Islet of Langerhans (tissue), 1 donor: Measurements from ENCODE around the gene LRP6.
"Not testable (repeated sequence)": the region's sequence is repeated elsewhere in the genome, so short reads cannot be mapped to it uniquely, and the experiment has no call there.

Experiments used
- FAIRE-seq: peaks from one replicate; lab custom pipeline; 2011; peaks lifted over from hg19 to GRCh38; lab: Jason Lieb, UNC

LRP6 gene

DNA sequence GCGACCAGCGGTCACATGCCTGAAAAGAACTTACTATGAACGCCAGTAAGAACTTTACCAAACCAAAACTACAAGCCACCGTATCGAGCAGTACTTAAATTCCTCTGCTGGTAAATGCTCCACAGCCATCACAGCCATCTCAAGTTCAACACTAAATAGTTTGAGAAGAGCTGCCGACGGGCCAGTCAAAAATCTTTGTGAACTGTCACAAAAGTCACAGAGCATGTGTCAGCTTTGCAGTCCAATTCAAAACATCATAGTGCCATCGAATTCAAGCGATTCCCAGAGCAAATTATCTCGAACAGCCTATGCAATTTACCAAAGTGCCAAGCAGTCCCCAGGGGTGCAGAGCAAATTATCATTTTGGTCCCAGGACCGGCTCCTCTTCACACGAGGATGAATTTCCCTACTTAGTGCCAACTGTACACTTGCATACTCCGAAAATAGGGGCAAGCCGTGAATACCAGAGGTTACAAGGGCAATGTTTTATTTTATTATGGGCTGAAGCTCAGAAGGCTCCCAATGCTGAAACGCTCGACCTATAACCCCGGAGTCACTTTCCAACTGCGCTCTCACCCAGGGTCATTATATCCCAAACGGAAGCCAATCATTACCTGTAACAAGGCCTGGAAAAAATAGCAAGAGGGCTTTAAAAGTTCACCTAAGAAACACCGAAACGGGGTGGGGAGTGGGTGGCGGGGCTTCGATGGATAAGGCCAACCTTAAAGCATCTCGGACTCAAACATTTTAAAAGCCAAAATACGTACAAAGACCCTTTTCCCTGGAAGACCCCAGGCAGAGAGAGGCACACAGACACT is 1.1 kb downstream of the LRP6 start:
- no peak for FAIRE-seq

DNA sequence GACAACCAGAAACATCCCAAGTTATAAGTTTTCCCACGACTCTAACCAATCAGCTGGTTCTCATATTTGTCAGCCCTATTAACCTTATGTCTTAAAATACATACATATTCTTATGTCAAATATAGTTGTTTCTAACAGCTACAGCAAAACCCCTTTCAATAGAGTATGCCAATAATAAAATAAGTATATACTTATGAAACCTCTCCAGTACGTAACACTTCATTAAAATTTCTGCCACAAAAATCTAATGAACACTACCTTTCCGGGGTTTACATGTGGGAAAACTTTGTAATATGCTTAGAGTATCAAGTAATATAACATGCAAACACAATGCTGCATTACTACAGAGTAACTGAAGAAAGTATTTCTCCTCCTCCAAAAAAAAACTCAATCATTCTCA is 1.8 kb downstream of the LRP6 start:
- peak; percentile 30 for FAIRE-seq

DNA sequence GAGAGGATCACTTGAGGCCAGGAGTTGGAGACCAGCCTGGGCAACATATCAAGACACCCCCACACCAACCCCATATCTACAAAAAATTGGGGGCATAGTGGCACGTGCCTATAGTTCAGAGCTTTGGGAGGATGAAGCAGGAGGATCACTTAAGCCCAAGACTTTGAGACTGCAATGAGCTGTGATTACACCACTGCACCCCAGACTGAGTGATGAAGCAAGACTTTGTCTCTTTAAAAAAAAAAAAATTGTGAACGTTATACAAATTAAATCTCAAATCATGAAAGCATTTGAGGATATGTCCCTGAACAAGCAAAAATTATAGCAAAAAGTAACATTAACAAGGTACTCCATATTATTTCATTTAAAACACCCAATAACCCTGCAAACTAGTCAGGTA is 2.9 kb downstream of the LRP6 start:
- FAIRE-seq = no peak

DNA sequence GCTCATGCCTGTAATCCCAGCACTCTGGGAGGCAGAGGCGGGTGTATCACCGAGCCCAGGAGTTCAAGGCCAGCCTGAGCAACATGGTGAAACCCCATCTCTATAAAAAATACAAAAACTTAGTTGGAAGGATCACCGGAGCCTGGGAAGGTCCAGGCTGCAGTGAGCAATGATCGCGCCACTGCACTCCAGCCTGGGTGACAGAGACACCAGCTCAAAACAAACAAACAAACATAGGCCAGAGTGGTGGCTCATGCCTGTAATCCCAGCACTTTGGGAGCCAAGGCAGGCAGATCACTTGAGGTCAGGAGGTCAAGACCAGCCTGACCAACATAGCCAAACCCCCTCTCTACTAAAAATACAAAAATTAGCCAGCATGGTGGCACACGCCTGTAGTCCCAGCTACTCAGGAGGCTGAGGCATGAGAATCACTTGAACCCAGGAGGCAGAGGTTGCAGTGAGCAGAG is 10.5 kb downstream of the LRP6 start:
- not testable (repeated sequence) for FAIRE-seq

DNA sequence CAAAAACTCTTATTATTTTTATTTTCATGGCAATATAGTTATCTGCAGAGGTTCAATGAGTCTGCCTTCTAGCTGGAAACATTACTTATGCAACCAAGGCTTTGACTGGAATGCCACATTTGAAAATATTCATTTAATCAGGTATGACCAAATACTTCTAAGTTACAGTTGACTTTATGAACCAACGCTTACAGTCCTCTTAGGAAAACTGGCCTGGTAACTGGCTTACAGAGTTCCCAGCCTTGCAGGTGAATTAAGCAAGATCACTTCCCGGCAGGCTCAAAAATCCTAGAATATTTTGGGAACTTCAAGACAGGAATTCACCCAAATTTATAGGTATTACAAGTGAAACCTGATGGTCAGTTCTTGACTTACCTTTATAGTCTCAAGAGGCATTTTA is 12.3 kb downstream of the LRP6 start:
- no peak for FAIRE-seq

DNA sequence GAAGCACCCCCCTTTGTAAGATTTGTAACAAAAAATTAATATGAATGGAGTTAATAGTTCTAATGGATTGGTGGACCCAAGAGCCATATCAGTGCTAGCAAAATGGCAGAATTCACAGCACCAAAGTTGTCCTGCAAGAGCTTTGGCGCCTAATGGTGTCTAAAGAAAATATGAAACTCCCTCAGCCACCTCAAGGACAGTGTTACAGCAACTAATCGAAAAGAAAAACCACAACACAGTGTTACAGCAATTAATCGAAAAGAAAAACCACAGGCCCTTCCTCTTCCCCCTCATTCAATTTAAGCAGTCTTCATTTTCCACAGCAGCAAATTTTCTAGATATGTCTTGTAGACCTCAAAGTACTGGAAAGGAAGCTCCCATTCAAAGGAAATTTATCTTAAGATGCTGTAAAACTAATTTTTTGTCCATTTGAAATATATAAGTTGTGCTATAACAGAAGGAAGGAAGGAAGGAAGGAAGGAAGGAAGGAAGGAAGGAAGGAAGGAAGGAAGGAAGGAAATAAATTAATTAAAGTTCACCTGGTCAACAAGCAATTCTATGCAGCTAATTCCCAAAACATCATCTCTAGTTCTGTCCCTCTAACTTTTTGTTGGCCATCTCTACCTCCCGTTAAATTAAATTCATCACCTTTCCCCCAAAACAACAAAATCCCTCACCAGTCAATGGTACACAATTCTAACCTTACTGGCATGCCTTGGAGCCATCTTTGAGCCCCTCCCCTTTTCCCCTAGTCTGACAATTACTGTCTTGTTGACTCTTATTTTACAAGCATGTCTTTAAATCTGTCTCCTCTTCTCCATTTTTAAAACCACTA is 17.4 kb downstream of the LRP6 start:
- no peak for FAIRE-seq

DNA sequence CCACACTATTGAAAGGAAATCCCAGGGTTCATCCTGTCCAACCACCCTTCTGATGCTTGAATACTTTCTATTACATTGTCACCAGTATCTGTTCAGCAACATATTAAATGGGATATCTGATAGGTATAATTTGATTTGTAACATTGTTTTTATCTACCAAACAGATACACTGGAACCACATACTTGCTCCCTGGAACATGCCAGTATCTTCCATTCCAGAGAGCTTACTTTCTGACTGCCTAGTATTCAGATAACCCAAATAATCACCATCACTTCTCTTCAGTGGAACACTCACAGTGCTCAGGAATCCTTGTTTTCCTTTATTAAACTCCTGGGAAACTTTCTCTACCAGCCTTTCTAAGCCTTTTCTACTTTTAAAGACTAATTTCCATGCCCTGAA is 19.3 kb downstream of the LRP6 start:
- FAIRE-seq = no peak

DNA sequence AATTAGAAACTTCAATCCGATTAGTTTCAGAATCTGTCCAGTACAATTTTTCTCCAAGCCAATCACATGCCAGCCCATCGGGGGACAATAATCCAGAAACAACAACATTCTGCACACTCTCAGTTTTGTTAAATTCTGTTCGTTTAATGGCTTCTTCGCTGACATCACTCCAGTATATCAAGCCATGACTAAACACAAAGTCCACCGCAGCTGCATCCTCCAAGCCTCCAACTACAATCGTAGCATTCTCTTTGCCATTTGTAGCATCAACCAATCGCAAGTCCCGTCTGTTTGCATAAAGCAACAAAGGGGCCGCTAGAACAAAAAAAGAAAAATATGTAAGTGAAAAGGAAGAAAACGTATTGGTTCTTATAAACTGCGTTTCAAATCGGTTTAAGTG is 22.5 kb downstream of the LRP6 start:
- FAIRE-seq = no peak

DNA sequence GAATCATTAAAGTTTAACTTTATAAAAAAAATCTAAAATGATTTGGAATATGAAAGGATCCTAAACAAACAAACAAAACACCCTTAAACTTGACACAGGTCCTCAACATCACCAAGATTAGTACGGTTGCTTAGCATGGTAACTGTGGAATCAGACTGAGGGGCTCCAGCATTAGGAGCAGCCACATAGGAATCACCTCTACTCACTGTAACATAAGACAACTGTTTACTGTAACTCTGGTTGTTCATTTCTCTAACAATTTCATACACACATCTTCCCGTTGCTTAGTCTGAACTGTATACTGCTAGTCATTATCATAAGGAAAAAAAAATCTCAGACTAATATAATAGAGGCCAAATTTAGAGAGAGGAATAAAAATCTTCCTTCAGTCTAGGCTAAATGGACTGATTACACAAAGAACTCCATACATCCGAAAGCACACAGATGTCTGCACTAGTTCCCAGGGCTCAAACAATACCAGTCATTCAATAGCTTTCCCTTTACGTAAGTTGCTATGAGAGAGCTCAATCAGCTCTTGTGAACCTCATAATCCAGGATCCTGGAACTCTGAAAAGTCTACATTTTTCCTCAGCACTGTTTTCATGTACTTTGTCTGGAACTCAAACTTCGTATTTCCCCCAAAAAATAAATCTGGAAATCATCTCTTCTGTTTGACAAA is 26.0 kb downstream of the LRP6 start:
- FAIRE-seq = no peak

DNA sequence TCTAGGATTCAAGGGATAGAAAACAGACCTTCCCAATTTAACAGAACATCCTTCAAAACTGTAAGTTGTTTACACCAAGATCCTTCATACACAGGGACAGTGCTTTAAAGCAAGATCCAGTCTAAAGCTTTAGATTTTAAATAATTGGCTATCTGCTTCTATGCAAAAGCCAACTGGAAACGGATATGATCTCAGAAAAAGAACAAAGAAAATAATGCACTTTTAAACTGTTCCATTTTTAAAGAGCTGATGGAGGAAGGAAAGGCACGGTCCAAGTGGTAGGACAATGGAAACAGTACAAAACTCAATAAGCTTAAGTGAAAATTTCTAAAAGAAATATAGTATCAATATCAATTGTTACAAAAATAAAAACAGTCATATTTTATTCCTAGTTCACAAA is 27.7 kb downstream of the LRP6 start:
- FAIRE-seq = no peak

DNA sequence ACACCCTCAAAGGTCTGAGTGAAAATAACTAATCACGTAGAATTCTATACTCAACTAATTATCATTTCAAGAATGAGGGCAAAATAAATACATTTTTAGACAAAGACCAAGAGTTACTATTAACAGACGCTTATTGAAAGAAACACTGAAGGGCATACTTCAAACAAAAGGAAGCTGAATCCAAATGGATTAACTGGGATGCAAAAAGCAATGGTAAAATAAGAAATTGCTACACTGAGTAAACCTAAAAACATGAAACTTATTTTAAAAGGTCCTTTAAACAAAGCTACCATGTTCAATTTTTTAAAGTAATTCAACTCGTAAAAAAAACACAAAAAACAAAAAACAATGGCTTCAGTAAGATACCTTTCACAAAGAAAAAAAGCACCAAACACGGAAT is 28.2 kb downstream of the LRP6 start:
- peak; percentile 5 for FAIRE-seq

DNA sequence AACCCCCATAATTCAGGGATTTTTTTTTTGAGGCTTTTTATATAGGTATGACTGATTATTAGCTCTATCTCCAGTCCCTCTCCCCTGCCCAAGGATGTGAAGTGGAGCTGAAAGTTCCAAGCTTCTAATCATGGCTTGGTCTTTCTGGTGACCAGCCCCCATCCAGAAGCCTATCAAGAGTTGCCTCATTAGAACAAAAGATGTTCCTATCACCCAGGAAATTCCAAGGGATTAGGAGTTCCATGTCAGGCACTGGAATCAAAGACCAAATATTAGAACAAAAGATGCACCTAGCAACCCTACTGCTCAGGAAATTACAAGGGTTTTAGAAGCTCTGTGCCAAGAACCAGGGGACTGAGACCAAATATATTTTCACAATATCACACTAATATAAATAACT is 29.9 kb downstream of the LRP6 start:
- FAIRE-seq = no peak

DNA sequence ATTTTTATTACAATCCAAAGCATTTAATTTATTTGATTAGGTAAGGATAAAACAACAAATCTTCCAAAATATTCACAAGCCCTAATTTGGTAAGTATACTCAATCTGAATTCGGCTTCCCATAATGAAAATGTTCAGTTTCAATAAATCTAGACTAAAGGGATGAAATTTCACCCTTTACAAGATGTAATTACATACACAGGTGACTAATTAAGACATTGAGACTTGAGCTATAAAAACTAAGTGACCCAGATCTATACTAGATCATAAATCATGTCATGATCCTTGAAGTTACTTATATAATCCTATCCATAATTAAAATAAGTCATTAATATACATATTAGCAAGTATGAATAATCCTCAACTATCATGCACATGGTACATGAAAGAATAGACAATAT is 36.6 kb downstream of the LRP6 start:
- FAIRE-seq = peak; percentile 38

DNA sequence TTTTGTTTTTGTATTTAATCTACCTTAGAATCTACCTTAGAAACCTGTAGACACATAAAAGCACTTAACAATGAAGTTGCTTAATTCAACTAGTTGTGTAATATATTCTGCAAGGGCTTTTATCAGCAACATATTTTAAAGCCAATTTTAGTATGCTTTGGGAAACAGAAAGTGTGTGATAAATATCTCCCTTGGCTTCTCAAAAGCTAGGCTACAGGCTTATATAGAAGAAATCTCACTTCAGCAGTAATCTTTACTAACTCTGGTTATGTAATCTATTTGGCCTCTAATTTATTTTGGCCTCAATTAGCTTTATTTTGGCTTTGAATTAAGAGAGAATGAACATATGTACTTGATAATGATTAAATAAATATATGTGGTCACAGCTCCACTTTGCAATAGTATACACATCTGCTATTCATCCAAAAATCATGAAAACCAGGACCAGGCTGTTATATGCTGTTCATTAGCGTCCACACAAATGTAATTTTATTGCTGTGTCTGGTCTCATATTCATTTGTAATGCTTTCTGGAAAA is 37.2 kb downstream of the LRP6 start:
- FAIRE-seq = no peak

DNA sequence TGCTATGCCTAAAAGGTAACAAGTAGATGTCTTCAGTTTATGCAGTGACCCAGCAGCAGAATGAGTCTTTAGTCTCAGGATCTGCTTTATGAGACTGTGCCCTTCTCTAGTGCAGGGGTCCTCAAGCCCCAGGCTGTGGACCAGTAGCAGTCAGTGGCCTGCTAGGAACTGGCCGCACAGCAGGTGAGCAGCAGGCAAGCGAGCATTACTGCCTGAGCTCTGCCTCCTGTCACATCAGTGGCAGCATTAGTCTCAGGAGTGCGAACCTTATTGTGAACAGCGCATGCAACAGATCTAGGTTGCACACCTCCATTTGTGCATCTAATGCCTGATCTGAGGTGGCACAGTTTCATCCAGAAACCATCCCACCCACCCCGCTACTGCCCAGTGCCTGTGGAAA is 38.4 kb downstream of the LRP6 start:
- no peak for FAIRE-seq

DNA sequence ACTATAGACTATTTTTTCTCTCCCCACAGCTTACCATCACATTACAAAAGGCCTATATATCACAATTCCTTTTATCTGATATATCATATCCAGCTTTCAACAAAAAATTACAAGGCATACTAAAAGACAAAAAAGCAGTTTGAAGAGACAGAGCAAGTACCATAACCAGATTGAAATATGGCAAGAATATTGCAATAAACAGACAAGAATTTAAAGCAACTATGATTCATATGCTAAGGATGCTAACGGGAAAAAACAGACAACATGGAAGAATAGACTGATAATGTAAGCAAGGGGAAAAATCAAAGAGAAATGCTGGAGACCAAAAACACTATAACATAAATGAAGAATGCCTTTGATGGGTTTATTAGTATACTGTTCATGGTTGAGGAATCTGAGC is 40.7 kb downstream of the LRP6 start:
- FAIRE-seq = no peak

DNA sequence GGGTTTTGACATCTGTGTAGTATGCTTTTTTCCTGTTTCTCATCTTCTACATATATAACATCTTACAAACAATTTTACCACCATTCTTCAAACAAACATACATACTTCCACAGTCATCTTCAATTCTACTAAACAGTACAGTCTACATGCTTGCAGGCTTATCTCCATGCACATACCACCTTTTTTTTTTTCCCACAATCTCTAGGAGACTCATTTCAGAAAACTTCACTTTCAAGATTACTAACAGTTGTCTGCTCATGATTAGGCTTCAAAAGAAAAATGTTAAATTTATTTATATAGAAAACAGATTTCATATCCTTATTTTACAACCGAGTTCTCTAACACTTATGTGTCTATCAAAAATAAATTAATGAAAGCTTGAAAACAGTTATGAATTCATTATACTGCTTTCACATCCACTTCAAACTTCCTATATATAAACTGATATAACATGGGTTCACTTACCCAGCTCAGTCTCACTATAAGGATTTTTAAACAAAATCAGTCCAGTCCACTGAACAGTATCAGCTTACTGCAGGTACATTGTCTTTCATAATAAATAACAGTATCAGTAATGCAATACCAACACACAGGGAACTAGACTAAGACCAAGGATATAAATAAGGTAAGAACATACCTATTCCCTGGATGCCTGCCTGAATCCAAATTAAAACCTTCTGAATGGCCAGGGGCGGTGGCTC is 42.5 kb downstream of the LRP6 start:
- no peak for FAIRE-seq

DNA sequence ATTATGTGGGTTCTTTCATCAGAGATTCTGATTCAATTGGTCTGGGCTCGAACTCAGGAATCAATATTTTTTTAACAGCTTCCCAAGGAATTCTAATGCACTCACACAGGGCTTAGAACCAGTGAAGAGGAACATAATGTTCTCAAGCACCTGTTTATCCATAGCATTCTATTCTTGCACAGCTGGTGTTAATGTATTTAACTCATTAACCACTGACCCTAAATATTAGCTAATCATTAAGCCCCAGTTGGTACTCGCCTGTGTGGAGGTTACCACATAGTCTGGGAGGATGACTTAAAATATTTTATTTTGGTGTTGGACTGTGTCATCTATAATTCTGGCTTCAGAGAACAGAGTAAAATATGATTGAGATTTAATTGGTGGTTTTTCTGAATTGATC is 45.3 kb downstream of the LRP6 start:
- no peak for FAIRE-seq

DNA sequence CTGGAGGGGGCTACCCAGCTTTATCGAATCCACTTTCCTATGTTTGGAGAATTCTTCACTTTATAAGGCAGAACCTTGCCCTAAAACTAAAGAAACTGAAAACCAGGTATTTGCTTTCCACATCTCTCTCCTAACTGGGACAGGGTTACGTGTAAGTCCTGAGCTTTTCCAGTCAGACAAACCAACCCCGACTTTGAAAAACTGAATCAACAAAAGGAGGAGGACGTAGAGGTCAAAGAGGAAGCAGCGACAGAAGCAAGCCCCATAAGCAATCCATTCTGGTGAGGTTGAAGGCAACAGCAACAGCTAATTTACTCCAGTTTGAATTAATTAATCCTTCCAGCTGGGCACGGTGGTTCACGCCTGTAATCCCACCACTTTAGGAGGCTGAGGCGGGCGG is 47.2 kb downstream of the LRP6 start:
- no peak for FAIRE-seq

DNA sequence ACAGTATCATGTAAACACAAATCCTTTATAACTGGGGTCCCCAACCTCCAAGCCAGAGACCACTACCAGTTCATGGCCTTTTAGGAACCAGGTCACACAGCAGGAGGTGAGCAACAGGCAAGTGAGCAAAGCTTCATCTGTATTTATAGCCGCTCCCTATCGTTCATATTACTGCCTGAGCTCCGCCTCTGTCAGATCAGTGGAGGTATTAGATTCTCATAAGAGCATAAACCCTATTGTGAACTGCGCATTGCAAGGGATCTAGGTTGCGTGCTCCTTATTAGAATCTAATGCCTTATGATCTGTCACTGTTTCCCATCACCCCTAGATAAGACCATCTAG is 49.9 kb downstream of the LRP6 start:
- no peak for FAIRE-seq

DNA sequence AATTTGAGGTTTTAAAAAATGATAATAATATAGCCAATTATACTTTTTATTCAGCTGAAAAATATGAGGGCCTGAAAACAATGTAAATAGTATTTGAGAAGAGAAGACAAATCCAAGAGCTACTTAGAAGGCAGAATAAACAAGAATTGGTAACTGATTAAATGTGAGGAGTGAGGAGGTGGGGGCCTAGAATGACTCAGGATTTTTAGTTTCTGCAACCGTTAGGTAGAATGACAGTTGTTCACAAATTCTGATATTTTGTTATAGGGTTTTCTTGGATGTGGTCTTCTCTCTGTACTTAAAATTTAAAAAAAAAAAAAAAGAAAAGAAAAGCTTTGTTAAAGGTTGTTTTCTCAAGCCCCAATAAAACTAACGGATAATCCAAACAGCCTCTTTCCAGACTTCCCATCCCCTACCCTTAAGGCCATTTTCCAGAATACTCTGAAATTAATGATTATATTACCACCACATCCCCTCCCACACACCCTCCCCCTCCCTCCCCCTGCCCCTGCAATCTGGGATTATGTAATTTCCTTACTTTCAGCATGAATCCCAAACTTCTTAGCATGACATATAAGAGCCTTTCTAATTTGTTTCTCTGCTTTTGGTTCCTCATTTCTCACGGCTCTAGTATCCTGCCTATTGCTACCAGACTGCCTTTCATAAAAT is 50.4 kb downstream of the LRP6 start:
- FAIRE-seq = peak; percentile 91
